ENCODE measurements around the gene DDX46. TPM values are rescaled to one million over a fixed set of nuclear protein-coding genes. Genes with fewer than 3 reads are reported as not detected.
A peak's percentile ranks its signal among the peaks of the same experiment; 100 is the strongest.
"Not testable (repeated sequence)": the region's sequence is repeated elsewhere in the genome, so short reads cannot be mapped to it uniquely, and the experiment has no call there.

Gene DDX46, protein sequence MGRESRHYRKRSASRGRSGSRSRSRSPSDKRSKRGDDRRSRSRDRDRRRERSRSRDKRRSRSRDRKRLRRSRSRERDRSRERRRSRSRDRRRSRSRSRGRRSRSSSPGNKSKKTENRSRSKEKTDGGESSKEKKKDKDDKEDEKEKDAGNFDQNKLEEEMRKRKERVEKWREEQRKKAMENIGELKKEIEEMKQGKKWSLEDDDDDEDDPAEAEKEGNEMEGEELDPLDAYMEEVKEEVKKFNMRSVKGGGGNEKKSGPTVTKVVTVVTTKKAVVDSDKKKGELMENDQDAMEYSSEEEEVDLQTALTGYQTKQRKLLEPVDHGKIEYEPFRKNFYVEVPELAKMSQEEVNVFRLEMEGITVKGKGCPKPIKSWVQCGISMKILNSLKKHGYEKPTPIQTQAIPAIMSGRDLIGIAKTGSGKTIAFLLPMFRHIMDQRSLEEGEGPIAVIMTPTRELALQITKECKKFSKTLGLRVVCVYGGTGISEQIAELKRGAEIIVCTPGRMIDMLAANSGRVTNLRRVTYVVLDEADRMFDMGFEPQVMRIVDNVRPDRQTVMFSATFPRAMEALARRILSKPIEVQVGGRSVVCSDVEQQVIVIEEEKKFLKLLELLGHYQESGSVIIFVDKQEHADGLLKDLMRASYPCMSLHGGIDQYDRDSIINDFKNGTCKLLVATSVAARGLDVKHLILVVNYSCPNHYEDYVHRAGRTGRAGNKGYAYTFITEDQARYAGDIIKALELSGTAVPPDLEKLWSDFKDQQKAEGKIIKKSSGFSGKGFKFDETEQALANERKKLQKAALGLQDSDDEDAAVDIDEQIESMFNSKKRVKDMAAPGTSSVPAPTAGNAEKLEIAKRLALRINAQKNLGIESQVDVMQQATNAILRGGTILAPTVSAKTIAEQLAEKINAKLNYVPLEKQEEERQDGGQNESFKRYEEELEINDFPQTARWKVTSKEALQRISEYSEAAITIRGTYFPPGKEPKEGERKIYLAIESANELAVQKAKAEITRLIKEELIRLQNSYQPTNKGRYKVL
- 44.6 TPM for polyA plus RNA-seq (2013, experiment 1 of 2; ENCODE audit: insufficient read length)
- 30.4 TPM for polyA plus RNA-seq (2013, experiment 2 of 2; ENCODE audit: insufficient read length)

DNA sequence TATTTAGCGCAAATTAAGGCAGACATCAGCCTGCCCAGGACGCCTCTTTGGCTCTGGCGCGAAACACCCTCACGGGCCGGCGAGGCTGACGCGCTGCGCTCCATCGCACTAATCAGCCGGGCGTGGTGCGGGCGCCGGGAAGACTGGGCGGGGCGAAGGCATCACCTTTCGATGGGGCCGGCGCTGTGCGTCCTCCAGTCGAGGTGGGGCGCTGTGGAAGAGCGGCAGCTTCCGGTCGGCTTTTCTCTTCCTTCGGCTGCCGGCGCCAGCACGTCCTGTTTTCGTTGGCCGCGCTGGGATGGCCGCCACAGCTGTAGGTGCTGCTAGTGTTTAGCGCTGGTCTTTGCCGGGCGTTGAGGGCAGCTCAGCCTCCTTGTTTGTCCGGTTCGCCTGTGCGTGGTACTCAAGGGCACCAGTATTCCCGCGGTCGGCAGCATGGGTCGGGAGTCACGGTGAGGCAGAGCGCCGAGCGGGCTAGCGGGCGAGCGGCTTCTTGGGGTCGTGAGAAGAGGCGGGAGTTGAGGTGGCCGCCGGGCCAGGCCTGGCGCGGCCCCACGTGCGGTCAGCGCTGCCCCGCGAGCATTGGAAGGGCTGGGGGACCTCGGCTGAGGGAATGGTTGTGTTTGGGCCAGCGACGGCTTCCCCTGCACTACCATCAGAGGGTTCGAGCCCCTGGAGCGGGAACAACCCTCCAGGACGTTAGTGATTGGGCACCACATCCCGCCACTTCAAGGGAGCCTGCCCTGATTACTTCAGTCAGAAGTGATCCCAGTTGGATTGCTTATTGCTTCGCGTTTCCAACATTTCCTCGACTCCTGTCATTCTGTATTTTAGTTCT, at the start of gene DDX46:
Gene DDX46, plus strand, starts transcription at position 276 of the 838 bp plus-strand sequence. Its CDS starts 160 bp downstream, at position 436.
- DNase-seq, result peak; percentile 92

DNA sequence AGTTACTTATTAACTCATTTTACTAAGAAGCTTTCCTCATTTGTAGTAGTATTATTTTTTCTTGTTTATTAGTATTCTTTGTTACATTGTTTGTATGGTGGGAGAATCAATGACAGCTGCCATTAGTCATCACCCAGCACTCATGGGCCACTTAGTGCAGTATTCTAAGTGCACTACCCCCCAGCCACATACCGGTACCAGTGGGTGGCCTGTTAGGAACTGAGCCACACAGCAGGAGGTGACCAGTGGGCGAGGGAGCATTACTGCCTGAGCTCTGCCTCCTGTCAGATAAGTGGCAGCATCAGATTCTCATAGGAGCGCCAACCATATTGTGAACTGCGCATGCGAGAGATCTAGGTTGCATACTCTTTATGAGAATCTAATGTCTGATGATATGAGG, 44.5 kb upstream of the DDX46 start:
- DNase-seq, result peak; percentile 49

DNA sequence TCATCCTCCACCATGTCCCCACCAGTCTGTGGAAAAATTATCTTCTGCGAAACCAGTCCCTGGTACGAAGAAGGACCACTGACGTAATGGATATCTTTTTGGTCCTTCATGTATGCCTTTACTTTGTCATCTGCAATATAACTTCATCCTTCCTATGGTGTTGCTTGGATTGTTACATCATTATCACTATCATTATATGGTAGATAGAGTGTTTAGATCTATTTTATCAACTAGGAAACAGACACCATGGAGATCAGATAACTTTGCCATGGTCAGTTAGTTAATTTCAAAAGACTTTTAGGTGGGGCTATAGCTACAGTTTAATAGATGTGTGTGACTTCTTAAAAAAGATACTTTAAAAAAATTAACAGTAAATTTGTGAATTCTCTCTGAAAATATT, 44.0 kb upstream of the DDX46 start:
- no peak for DNase-seq

DNA sequence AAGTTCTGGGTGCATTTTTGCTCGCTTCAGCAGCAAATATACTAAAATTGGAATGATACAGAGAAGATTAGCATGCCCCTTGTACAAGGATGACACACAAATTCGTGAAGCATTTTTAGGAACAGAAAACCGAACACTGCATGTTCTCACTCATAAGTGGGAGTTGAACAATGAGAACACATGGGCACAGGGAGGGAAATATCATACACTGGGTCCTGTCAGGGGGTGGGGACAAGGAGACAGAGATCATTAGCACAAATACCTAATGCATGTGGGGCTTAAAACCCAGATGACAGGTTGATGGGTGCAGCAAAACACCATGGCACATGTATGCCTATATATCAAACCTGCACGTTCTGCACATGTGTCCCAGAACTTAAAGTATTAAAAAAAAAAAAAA, 43.1 kb upstream of the DDX46 start:
- not testable (repeated sequence) for DNase-seq

DNA sequence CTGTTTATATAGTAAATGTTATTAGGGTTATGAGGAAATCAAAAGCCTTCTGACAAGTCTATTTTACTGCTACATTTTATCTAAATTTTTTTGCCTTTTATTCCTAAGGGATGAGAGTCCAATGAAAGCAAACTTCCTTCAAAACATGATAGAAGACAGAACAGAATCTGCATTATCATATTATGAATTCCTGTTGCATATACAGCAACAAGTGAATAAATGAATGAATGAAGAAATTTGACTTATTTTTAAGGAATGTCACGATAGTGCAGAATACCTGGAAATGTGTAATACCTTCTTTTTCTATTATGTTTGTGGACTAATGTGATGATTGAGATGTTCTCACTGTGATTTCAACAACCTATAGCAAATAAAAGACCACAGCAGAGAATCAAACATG, 33.7 kb upstream of the DDX46 start:
- DNase-seq, result no peak

DNA sequence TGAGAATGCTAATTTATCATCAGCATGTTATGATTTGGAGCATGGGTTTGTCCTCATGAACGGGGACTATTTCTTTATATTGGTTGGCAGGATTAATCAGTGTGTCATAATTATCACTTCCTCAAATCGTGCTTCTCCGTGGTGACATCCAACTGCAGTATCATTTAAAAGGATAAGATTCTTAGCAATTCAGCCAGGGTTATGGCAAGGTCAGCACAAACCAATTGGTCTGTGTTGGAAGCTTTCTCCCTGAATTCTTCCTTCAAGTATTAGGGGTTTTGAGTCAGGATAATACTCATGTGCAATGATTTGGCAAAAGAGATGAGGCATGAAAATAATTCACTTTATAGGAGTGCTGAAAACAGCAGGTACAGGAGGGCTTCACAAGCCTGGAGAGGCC, 25.8 kb upstream of the DDX46 start:
- no peak for DNase-seq

DNA sequence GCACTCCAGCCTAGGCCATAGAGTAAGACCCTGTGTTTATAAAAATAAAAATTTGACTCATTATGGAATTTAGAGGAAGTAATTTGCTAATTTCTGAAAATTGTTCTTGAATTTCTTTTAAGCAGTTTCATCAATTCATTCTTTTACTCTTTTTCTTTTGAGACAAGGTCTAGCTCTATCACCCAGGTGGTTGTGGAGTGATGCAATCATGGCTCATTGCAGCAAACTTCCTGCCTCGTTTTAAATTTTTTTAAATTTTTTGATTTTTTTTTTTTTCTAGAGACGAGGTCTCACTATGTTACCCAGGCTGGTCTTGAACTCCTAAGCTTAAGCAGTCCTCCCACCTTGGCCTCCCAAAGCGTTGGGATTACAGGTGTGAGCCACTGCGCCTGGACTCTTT, 23.3 kb upstream of the DDX46 start:
- no peak for DNase-seq

DNA sequence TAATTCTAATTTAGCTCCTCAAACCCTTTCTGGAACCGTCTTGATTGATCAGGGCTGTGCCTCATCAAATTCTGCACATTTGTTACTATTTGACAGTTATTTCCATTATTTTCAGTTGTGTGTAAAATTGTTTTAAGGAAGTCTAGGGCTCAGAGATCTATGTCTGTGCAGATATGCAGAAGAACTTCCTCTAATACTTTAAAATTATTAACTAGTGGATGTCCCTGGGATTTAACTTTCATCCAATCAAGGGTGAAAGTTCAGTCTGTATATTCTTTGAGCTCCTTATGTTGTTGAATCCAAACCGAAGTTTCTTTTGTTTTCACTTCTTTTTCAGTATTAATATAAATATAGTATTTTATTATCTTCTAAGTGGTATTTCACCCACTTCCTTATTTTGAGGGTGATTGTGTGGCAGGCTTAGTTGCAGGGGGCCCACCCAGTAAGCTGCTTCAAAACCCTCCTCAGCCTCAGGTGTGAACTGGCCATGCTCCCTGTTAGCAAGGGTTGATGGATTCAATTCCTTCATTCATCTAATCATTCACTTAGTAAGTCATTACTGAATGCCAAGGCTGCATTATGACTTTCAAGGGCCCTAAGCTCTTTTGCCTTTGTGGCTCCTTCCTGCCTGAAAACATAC, 22.3 kb upstream of the DDX46 start:
- DNase-seq, result no peak

DNA sequence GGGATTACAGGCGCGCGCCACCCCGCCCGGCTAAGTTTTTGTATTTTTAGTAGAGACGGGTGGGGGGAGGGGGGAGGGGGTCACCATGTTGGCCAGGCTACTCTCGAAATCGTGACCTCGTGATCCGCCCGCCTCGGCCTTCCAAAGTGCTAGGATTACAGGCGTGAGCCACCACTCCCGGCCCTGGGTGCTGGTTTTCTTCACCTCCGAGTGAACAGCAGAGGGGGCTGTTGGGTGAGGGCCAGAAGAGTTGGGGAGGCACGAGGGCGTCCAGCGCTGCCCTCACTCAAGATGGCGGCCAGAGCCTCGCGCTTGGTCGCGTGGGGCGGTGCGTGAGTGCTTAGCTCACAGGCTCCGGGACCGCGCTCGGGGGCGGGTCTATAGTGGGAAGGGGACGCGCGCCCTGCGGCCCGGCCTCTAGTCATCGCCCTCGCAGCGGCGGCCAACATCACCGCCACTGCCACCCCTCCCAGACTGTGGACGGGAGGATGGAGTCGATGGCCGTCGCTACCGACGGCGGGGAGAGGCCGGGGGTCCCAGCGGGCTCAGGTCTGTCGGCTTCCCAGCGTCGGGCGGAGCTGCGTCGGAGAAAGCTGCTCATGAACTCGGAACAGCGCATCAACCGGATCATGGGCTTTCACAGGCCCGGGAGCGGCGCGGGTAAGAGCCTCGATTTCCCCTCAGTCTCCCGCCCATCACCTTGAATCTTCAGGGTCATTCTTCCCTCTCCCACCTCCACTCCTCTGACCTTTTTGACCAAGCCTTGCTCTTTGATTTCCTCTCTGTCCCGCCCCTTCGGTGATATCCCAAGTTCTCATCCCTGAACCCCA, 20.2 kb upstream of the DDX46 start, which contains the start of gene CAMLG:
Gene CAMLG, plus strand, starts transcription at position 416 of the 830 bp plus-strand sequence. Its CDS starts 73 bp downstream, at position 489.
- DNase-seq, result peak; percentile 98

DNA sequence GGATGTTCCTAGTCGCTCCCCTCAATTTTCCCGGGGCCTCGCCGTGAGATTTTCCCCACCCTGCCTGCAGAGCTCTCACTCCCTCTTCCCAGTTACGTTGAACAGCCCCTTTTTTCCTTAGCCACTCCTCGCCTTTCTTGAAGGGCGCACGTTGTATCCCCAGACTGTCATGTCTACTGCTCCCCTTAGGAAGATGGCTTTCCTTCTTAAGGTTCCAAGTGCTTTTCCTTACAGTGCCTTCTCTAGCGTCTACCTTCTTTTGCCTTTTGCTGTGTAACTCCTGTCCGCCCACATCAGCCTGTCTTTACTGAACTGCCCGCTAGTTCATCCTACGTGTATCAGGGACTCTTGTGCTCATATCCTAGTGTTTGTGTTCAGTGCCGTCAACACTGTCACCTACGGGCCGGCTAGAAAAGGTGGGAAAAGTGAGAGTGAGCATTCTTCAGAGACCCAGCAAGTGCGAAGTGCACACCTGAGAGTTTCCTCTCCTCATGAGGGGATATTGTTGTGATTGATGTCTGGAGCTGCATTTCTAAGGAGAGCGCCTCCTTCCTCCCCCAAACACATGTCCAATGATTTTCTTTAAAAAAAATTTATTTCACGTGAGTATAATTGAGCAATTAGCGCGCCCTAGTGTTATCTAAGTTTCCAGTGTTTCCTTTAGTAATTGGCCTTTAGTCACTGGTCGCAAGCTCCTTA, 19.5 kb upstream of the DDX46 start:
- peak; percentile 42 for DNase-seq

DNA sequence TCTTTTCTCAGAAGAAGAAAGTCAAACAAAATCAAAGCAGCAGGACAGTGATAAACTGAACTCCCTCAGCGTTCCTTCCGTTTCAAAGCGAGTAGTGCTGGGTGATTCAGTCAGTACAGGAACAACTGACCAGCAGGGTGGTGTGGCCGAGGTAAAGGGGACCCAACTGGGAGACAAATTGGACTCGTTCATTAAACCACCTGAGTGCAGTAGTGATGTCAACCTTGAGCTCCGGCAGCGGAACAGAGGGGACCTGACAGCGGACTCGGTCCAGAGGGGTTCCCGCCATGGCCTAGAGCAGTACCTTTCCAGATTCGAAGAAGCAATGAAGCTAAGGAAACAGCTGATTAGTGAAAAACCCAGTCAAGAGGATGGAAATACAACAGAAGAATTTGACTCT, 17.5 kb upstream of the DDX46 start:
- DNase-seq, result no peak

DNA sequence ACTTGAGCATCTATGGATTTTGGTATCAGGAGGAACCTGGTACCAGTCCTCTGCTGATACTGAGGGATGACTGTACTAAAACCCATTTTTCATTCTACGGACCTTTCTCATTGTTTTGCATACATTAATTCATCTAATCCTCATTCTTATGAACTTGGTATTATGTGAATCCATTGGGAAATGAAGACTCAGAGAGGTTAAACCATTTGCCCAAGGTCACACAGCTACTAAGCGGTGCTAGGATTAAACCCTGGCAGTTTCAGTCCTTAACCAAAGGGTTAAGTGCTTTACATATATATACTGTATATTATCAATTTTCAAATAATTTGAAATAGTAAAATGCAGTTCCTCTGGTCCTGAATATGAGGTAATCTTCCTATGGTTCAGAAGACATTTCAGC, 16.4 kb upstream of the DDX46 start:
- no peak for DNase-seq

DNA sequence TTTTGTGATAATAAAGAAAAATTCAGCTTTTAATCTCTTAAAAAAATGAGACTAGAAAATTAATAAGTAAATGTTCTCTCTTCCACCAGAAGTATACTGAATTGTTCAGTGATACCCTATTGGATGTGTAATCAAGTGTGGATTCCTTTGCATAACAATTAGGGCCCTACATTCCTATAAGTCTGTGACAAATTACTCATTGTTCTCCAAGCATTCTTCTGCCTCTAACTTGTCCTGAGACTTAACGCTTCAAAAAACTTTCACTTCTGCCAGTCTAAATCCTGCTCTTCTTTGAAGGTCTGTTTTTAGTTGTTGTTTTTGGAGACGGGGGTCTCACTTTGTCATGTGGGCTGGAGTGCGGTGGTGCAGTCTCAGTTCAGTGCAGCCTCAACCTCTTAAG, 9.2 kb upstream of the DDX46 start:
- no peak for DNase-seq

DNA sequence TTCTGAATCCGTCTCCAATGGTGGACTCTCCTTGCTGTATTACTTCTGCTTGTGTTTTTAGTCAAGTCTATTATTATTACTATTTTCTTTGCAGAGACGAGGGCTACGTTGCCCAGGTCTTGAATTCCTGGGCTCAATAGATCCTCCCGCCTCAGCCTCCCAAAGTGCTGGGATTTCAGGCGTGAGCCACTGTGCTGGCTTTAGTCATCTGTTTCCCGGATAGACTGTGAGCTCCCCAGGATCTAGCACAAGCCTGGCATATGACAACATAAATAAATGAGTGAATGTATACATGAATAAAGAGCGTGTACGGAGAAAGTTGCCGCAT, 439 bp upstream of the DDX46 start:
- no peak for DNase-seq

DNA sequence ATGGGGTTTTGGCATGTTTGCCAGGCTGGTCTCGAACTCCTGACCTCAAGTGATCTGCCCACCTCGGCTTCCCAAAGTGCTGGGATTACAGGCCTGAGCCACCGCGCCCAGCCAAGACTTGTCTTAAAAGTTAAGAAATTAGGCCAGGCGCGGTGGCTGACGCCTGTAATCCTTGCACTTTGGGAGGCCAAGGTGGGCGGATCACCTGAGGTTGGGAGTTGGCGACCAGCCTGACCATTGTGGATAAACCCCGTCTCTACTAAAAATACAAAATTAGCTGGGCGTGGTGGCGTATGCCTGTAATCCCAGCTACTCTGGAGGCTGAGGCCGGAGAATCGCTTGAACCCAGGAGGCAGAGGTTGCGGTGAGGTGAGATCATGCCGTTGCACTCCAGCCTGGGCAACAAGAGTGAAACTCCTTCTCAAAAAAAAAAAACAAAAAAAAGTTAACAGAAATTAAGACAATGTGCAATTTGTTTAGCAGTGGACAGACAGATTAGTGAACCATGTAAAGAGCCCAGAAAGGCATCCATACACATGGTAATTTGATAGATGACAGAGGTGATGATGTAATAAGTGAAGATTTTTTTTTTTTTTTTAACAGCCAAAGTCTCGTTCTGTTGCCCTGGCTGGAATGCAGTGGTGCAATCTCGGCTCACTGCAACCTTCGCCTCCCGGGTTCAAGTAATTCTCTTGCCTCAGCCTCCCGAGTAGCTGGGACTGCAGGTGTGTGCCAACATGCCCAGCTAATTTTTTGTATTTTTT, 9.1 kb downstream of the DDX46 start:
- DNase-seq, result not testable (repeated sequence)

DNA sequence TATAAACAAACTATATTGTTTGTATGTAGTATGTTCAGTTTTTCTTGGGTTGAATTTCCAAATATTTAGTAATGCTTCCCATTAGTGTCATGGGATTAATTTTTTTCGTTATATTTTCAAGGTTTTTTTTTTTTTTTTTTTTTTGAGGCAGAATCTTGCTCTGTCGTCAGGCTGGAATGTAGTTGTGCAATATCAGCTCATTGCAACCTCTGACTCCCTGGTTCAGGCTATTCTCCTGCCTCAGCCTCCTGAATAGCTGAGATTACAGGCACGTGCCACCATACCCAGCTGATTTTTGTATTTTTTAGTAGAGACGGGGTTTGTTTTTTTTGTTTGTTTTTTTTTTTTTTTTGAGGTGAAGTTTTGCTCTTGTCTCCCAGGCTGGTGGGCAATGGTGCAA, 10.6 kb downstream of the DDX46 start:
- DNase-seq, result peak; percentile 40

DNA sequence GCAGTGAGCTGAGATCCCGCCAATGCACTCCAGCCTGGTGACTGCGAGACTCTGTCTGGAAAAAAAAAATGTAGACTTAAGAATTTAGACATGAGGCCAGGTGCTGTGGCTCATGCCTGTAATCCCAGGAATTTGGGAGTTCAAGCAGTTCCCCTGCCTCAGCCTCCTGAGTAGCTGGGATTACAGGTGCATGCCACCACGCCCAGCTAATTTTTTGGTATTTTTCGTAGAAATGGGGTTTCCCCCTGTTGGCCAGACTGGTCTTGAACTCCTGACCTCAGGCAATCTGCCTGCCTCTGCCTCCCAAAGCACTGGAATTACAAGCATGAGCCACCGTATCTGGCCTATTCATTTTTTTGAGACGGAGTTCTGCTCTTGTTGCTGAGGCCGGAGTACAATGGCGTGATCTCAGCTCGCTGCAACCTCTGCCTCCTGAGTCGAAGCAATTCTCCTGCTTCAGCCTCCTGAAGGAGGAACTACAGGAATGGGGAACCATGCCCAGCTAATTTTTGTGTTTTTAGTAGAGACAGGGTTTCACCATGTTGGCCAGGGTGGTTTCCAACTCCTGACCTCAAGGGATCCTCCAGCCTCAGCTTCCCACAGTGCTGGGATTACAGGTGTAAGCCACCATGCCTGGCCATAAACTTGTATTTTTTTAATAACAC, 14.0 kb downstream of the DDX46 start:
- DNase-seq, result no peak

DNA sequence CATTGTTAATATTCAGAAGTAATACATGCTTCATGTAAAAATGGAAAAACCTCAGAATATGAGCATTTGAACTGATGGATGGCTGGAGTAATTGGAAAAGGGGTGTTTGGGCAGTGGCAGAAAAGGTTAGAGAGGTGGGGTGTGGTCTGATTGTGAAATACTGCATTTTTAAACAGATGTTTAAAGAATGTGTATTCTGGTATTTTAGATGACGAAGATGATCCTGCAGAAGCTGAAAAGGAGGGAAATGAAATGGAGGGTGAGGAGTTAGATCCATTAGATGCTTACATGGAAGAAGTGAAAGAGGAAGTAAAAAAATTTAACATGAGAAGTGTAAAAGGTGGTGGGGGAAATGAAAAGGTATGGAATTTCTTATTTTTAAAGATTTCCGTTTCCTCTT, 18.8 kb downstream of the DDX46 start:
- DNase-seq, result no peak

All from fibroblast of skin of back (primary cell).